ENCODE data around the gene GRIK3.

DNA sequence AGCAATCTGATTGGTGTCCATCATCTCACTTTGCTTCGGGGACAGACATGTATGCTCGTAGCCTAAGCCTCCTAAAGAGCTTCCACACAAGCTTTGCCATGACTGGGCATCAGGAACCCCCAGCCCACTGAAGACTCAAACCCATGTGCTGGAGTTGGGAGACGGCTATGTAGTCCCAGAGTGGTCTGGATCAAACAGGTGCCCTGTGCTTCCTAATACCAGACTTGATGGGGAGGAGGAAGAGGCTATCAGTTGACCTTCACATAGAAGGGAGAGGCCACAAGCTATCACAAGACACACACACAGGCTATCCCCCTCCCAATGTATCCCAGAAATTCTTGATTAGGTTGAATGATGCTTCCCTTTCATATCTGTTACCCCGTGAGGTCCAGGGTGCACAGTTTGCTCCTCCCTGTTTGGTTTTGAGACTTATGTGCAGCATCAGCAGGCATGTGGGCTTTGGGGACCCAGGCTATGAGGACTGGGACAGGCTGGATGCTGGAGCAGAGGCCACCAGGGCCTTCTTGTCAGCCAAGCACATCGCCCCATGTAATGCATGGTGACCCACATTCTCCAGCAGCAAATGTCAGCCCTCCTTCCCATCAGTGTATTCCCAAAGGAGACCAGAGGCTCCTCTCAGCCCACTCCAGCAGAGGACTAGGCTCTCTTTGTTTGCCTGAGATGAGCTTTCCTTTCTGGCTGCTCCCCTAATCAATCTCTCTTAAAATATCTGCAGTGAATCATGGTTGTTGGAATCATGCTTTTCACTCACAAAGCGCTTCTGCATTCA is 159.8 kb downstream of the GRIK3 start:
- TF ChIP-seq, protein P1, sequence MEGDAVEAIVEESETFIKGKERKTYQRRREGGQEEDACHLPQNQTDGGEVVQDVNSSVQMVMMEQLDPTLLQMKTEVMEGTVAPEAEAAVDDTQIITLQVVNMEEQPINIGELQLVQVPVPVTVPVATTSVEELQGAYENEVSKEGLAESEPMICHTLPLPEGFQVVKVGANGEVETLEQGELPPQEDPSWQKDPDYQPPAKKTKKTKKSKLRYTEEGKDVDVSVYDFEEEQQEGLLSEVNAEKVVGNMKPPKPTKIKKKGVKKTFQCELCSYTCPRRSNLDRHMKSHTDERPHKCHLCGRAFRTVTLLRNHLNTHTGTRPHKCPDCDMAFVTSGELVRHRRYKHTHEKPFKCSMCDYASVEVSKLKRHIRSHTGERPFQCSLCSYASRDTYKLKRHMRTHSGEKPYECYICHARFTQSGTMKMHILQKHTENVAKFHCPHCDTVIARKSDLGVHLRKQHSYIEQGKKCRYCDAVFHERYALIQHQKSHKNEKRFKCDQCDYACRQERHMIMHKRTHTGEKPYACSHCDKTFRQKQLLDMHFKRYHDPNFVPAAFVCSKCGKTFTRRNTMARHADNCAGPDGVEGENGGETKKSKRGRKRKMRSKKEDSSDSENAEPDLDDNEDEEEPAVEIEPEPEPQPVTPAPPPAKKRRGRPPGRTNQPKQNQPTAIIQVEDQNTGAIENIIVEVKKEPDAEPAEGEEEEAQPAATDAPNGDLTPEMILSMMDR (IDR thresholded peaks at IDR 0.05; ENCODE audit: poor library complexity), result no peak
- no peak for TF ChIP-seq EZH2 (IDR thresholded peaks at IDR 0.05; ENCODE audit: borderline replicate concordance)
- no peak for TF ChIP-seq EZH2phosphoT487 (IDR thresholded peaks at IDR 0.05; ENCODE audit: low read depth, severe bottlenecking, unreplicated experiment)
